ENCODE results near the gene TTC22.

The TTC22 gene

GRCh38 chr1:54772951-54773350, 28.2 kb downstream of the TTC22 start:
- TF ChIP-seq YY1 (IDR thresholded peaks at IDR 0.05; ENCODE audit: low read depth) = no peak
- no peak for TF ChIP-seq FOXM1 (IDR thresholded peaks at IDR 0.05; ENCODE audit: borderline replicate concordance, low read depth)
- TF ChIP-seq EGR1 (IDR thresholded peaks at IDR 0.05) = no peak
- TF ChIP-seq ZBTB7A (IDR thresholded peaks at IDR 0.05; ENCODE audit: low read depth) = no peak
- no peak for TF ChIP-seq CEBPB (IDR thresholded peaks at IDR 0.05)
- no peak for TF ChIP-seq USF1 (IDR thresholded peaks at IDR 0.05)
- no peak for TF ChIP-seq TCF12 (IDR thresholded peaks at IDR 0.05; ENCODE audit: low read depth)
- TF ChIP-seq MAX (IDR thresholded peaks at IDR 0.05) = no peak
- no peak for TF ChIP-seq TAF1 (IDR thresholded peaks at IDR 0.05; ENCODE audit: low read depth)

GRCh38 chr1:54768093-54768492, 33.0 kb downstream of the TTC22 start:
- TF ChIP-seq RAD21 (IDR thresholded peaks at IDR 0.05; ENCODE audit: low read depth) = peak; percentile 47
- no peak for TF ChIP-seq YY1 (IDR thresholded peaks at IDR 0.05; ENCODE audit: low read depth)

GRCh38 chr1:54767526-54767925, 33.6 kb downstream of the TTC22 start:
- no peak for TF ChIP-seq NFIC (IDR thresholded peaks at IDR 0.05)
- no peak for TF ChIP-seq CEBPB (IDR thresholded peaks at IDR 0.05)
- no peak for TF ChIP-seq CREB1 (IDR thresholded peaks at IDR 0.05; ENCODE audit: low read depth)
- TF ChIP-seq TAF1 (IDR thresholded peaks at IDR 0.05; ENCODE audit: low read depth) = no peak
- no peak for TF ChIP-seq ZBTB7A (IDR thresholded peaks at IDR 0.05; ENCODE audit: low read depth)
- TF ChIP-seq EGR1 (IDR thresholded peaks at IDR 0.05) = no peak
- no peak for TF ChIP-seq TEAD4 (IDR thresholded peaks at IDR 0.05)
- TF ChIP-seq, protein P1, sequence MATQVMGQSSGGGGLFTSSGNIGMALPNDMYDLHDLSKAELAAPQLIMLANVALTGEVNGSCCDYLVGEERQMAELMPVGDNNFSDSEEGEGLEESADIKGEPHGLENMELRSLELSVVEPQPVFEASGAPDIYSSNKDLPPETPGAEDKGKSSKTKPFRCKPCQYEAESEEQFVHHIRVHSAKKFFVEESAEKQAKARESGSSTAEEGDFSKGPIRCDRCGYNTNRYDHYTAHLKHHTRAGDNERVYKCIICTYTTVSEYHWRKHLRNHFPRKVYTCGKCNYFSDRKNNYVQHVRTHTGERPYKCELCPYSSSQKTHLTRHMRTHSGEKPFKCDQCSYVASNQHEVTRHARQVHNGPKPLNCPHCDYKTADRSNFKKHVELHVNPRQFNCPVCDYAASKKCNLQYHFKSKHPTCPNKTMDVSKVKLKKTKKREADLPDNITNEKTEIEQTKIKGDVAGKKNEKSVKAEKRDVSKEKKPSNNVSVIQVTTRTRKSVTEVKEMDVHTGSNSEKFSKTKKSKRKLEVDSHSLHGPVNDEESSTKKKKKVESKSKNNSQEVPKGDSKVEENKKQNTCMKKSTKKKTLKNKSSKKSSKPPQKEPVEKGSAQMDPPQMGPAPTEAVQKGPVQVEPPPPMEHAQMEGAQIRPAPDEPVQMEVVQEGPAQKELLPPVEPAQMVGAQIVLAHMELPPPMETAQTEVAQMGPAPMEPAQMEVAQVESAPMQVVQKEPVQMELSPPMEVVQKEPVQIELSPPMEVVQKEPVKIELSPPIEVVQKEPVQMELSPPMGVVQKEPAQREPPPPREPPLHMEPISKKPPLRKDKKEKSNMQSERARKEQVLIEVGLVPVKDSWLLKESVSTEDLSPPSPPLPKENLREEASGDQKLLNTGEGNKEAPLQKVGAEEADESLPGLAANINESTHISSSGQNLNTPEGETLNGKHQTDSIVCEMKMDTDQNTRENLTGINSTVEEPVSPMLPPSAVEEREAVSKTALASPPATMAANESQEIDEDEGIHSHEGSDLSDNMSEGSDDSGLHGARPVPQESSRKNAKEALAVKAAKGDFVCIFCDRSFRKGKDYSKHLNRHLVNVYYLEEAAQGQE (IDR thresholded peaks at IDR 0.05; ENCODE audit: low read depth) = no peak
- no peak for TF ChIP-seq FOXM1 (IDR thresholded peaks at IDR 0.05; ENCODE audit: borderline replicate concordance, low read depth)
- TF ChIP-seq USF1 (IDR thresholded peaks at IDR 0.05) = no peak
- no peak for TF ChIP-seq YY1 (IDR thresholded peaks at IDR 0.05; ENCODE audit: low read depth)
- no peak for TF ChIP-seq TCF12 (IDR thresholded peaks at IDR 0.05; ENCODE audit: low read depth)
- TF ChIP-seq EP300 (IDR thresholded peaks at IDR 0.05; ENCODE audit: borderline replicate concordance) = no peak
- no peak for TF ChIP-seq RAD21 (IDR thresholded peaks at IDR 0.05; ENCODE audit: low read depth)
- no peak for TF ChIP-seq MAX (IDR thresholded peaks at IDR 0.05)

DNA sequence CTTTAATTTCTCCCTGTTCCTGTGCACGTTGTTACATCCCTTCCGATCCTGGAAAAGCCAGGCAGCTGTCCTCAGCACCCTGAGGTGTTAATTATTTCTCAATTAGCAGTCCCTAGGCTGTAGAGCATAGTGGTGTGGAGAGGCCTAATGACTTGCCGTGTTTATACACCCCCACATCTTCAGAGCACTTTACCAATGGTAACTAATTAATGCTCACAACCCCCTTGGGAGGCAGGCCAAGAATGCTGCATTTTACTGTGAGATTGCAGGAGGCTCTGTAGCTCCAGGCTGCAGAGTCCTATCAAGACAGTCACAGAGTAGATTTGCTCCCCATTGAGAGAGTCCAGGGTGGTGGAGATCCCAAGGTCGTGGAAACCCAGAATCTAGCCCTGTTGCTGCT, 34.4 kb downstream of the TTC22 start:
- no peak for TF ChIP-seq MAX (IDR thresholded peaks at IDR 0.05)
- no peak for TF ChIP-seq TAF1 (IDR thresholded peaks at IDR 0.05; ENCODE audit: low read depth)
- TF ChIP-seq RAD21 (IDR thresholded peaks at IDR 0.05; ENCODE audit: low read depth) = no peak
- TF ChIP-seq EP300 (IDR thresholded peaks at IDR 0.05; ENCODE audit: borderline replicate concordance) = no peak
- TF ChIP-seq EGR1 (IDR thresholded peaks at IDR 0.05) = no peak
- TF ChIP-seq, protein P1 (IDR thresholded peaks at IDR 0.05; ENCODE audit: low read depth) = no peak
- no peak for TF ChIP-seq FOXM1 (IDR thresholded peaks at IDR 0.05; ENCODE audit: borderline replicate concordance, low read depth)
- no peak for TF ChIP-seq USF1 (IDR thresholded peaks at IDR 0.05)
- no peak for TF ChIP-seq YY1 (IDR thresholded peaks at IDR 0.05; ENCODE audit: low read depth)
- no peak for TF ChIP-seq CEBPB (IDR thresholded peaks at IDR 0.05)
- no peak for TF ChIP-seq ZBTB7A (IDR thresholded peaks at IDR 0.05; ENCODE audit: low read depth)
- no peak for TF ChIP-seq CREB1 (IDR thresholded peaks at IDR 0.05; ENCODE audit: low read depth)

GRCh38 chr1:54764922-54765561, 36.1 kb downstream of the TTC22 start:
- no peak for TF ChIP-seq EGR1 (IDR thresholded peaks at IDR 0.05)
- no peak for TF ChIP-seq CEBPB (IDR thresholded peaks at IDR 0.05)
- TF ChIP-seq TEAD4 (IDR thresholded peaks at IDR 0.05) = no peak

Measured in Ishikawa (cell line).